Mesenchymal stem cell (in vitro differentiated cells and primary cell): Measurements from ENCODE around the gene UFSP1.
"Not testable (repeated sequence)": the region's sequence is repeated elsewhere in the genome, so short reads cannot be mapped to it uniquely, and the experiment has no call there.

ENCODE experiments used
- DNase-seq: peaks from one replicate; pipeline ENCODE4 v3.0.0-alpha.2; 2013
- H2AFZ ChIP-seq: one replicate; pipeline ENCODE4 v1.6.1; 2013; ENCODE audit warnings: low read depth, mild to moderate bottlenecking, control low read depth, inconsistent platforms, low read length, moderate library complexity
- H2AK5ac ChIP-seq: 2 replicates; pipeline ENCODE4 v1.6.1; 2013; ENCODE audit warnings: low read length, moderate library complexity, mild to moderate bottlenecking, inconsistent platforms; ENCODE audit not compliant: severe bottlenecking
- H2BK120ac ChIP-seq: one replicate; pipeline ENCODE4 v1.6.1; 2013; ENCODE audit warnings: low read depth, mild to moderate bottlenecking, inconsistent platforms, low read length, moderate library complexity
- H2BK12ac ChIP-seq, 2 experiments: one replicate each; pipeline ENCODE4 v1.6.1; 2013; ENCODE audit warnings: inconsistent platforms in 2 of 2, low read length in 2 of 2, mild to moderate bottlenecking in 2 of 2, moderate library complexity in 2 of 2, control low read depth in 1 of 2
- H2BK15ac ChIP-seq: one replicate; pipeline ENCODE4 v1.6.1; 2013; ENCODE audit warnings: mild to moderate bottlenecking, low read depth, inconsistent platforms; ENCODE audit not compliant: poor library complexity, severe bottlenecking
- H2BK5ac ChIP-seq: 2 replicates; pipeline ENCODE4 v1.6.1; 2013; ENCODE audit warnings: low read depth, mild to moderate bottlenecking, low read length, control low read depth, inconsistent platforms; ENCODE audit not compliant: poor library complexity, severe bottlenecking
- H3K14ac ChIP-seq, 2 experiments: one replicate each; pipeline ENCODE4 v1.6.1; 2013; ENCODE audit warnings: inconsistent platforms in 2 of 2, low read length in 2 of 2, control low read depth in 1 of 2, mild to moderate bottlenecking in 1 of 2, moderate library complexity in 1 of 2
- H3K18ac ChIP-seq, 2 experiments: one replicate each; pipeline ENCODE4 v1.6.1; 2013; ENCODE audit warnings: inconsistent platforms in 2 of 2, low read length in 2 of 2, control low read depth in 1 of 2, low read depth in 1 of 2, mild to moderate bottlenecking in 1 of 2
- H3K23ac ChIP-seq, 2 experiments: one replicate each; pipeline ENCODE4 v1.6.1; 2013; ENCODE audit warnings: inconsistent platforms in 2 of 2, low read length in 2 of 2, mild to moderate bottlenecking in 2 of 2, moderate library complexity in 2 of 2, control low read depth in 1 of 2
- H3K27ac ChIP-seq: 2 replicates; pipeline ENCODE4 v1.5.1; 2013; ENCODE audit warnings: mild to moderate bottlenecking, moderate library complexity, low read length, control low read depth, inconsistent platforms; ENCODE audit not compliant: poor library complexity, severe bottlenecking
- H3K27me3 ChIP-seq, 2 experiments: 2 replicates each; pipeline versions ENCODE4 v1.6.1 to v1.7.0; 2013; ENCODE audit warnings: low read length in 2 of 2, mild to moderate bottlenecking in 2 of 2, moderate library complexity in 2 of 2, control low read depth in 1 of 2, inconsistent platforms in 1 of 2; ENCODE audit not compliant: control insufficient read depth in 1 of 2, insufficient read depth in 1 of 2
- H3K36me3 ChIP-seq, 2 experiments: 2 replicates each; pipeline versions ENCODE4 v1.6.1 to v1.7.0; 2013; ENCODE audit warnings: low read length in 2 of 2, control low read depth in 1 of 2, inconsistent platforms in 1 of 2, low read depth in 1 of 2, mild to moderate bottlenecking in 1 of 2; ENCODE audit not compliant: insufficient read depth in 2 of 2, control insufficient read depth in 1 of 2
- H3K4ac ChIP-seq, 2 experiments: one replicate each; pipeline ENCODE4 v1.6.1; 2013; ENCODE audit warnings: inconsistent platforms in 2 of 2, low read length in 2 of 2, mild to moderate bottlenecking in 2 of 2, moderate library complexity in 2 of 2, control low read depth in 1 of 2, low read depth in 1 of 2
- H3K4me1 ChIP-seq: 2 replicates; pipeline ENCODE4 v1.6.1; 2013; ENCODE audit warnings: low read depth, low read length, control low read depth; ENCODE audit not compliant: control insufficient read depth, insufficient read depth
- H3K4me2 ChIP-seq: 2 replicates; pipeline ENCODE4 v1.6.1; 2013; ENCODE audit warnings: low read length, mild to moderate bottlenecking, inconsistent platforms; ENCODE audit not compliant: poor library complexity, severe bottlenecking
- H3K4me3 ChIP-seq, 2 experiments: 2 replicates each; pipeline versions ENCODE4 v1.5.1 to v1.7.0; 2013; ENCODE audit warnings: low read length in 2 of 2, mild to moderate bottlenecking in 2 of 2, control low read depth in 1 of 2, low read depth in 1 of 2; ENCODE audit not compliant: insufficient read depth in 1 of 2
- H3K79me1 ChIP-seq: replicated peaks from 2 replicates; pipeline ENCODE4 v1.6.1; 2013; ENCODE audit warnings: mild to moderate bottlenecking, control low read depth, low read length, inconsistent platforms; ENCODE audit not compliant: poor library complexity, severe bottlenecking
- H3K9ac ChIP-seq: 2 replicates; pipeline ENCODE4 v1.7.0; 2013; ENCODE audit warnings: mild to moderate bottlenecking, low read length, moderate library complexity
- H3K9me3 ChIP-seq: 2 replicates; pipeline ENCODE4 v1.7.0; 2013; ENCODE audit warnings: mild to moderate bottlenecking, low read length; ENCODE audit not compliant: control insufficient read depth
- H4K8ac ChIP-seq: one replicate; pipeline ENCODE4 v1.6.1; 2013; ENCODE audit warnings: inconsistent platforms, mild to moderate bottlenecking, low read length, moderate library complexity
- H4K91ac ChIP-seq: one replicate; pipeline ENCODE4 v1.6.1; 2013; ENCODE audit warnings: mild to moderate bottlenecking, low read length, inconsistent platforms
- WGBS: methylation state at CpG from one replicate; pipeline ENCODE4 v1.1.7; 2013; ENCODE audit warnings: mixed read lengths; 5-methylcytosine and 5-hydroxymethylcytosine counted together

Gene UFSP1

GRCh38 chr7:100919335-100919734 lies 29.8 kb upstream of the UFSP1 start:
- not testable (repeated sequence) for H4K91ac ChIP-seq, H2BK5ac ChIP-seq, H2AFZ ChIP-seq, DNase-seq, H3K4me3 ChIP-seq, H3K9me3 ChIP-seq, H2BK15ac ChIP-seq, H3K36me3 ChIP-seq, H3K14ac ChIP-seq, H2AK5ac ChIP-seq, H2BK12ac ChIP-seq, H3K9ac ChIP-seq, H3K27ac ChIP-seq, H3K4me2 ChIP-seq, H2BK120ac ChIP-seq, H3K18ac ChIP-seq, H3K4me1 ChIP-seq, H3K79me1 ChIP-seq, H3K23ac ChIP-seq, H3K4ac ChIP-seq, H4K8ac ChIP-seq
- 76% methylated on average over 5 of the region's 5 CpGs for WGBS
- peaks cover 13 to 20% of the 10 kb centered on the region in 2 experiments for H3K27me3 ChIP-seq

- Histone ChIP-seq H3K27ac (no peak overlapping the region), H2AFZ (no peak overlapping the region), H3K18ac (no peak overlapping the region), H3K9me3 (no peaks in the 10 kb centered on the region), H4K91ac (no peak overlapping the region), H2AK5ac (no peak overlapping the region), H3K9ac (no peak overlapping the region), H2BK120ac (no peak overlapping the region), H2BK5ac (no peak overlapping the region), H3K4me3 (no peak overlapping the region), H3K14ac (no peak overlapping the region), H3K79me1 (no peaks in the 10 kb centered on the region), H4K8ac (no peak overlapping the region), H3K4me1 (no peaks in the 10 kb centered on the region), H3K36me3 (no peaks in the 10 kb centered on the region), H3K23ac (no peak overlapping the region), H3K27me3 (peaks cover 1 to 7% of the 10 kb centered on the region in 2 experiments), H3K4ac (no peak overlapping the region), H3K4me2 (no peak overlapping the region), H2BK15ac (no peak overlapping the region), H2BK12ac (no peak overlapping the region)
- 82% methylated on average over 8 of the region's 8 CpGs for WGBS
- no peak for DNase-seq
Measured at GRCh38 chr7:100914879-100915447, 25.4 kb upstream of the UFSP1 start.

GRCh38 chr7:100914208-100914878 lies 24.8 kb upstream of the UFSP1 start:
- H3K4ac ChIP-seq: no peak overlapping the region
- no peak overlapping the region for H3K18ac ChIP-seq
- no peak overlapping the region for H2BK15ac ChIP-seq
- H3K9ac ChIP-seq: no peak overlapping the region
- H3K4me1 ChIP-seq: no peaks in the 10 kb centered on the region
- no peak overlapping the region for H3K4me2 ChIP-seq
- H3K9me3 ChIP-seq: no peaks in the 10 kb centered on the region
- DNase-seq: no peak
- H3K14ac ChIP-seq: no peak overlapping the region
- no peak overlapping the region for H4K91ac ChIP-seq
- no peak overlapping the region for H4K8ac ChIP-seq
- H3K79me1 ChIP-seq: no peaks in the 10 kb centered on the region
- H2AK5ac ChIP-seq: no peak overlapping the region
- no peak overlapping the region for H2BK5ac ChIP-seq
- peaks cover 0 to 5% of the 10 kb centered on the region in 2 experiments for H3K27me3 ChIP-seq
- H3K4me3 ChIP-seq: no peak overlapping the region
- H2BK12ac ChIP-seq: no peak overlapping the region
- H3K27ac ChIP-seq: no peak overlapping the region
- no peaks in the 10 kb centered on the region for H3K36me3 ChIP-seq
- no peak overlapping the region for H2AFZ ChIP-seq
- 91% methylated on average over 12 of the region's 15 CpGs for WGBS
- H2BK120ac ChIP-seq: no peak overlapping the region
- no peak overlapping the region for H3K23ac ChIP-seq

- H3K14ac ChIP-seq: no peak overlapping the region
- 85% methylated on average over 1 of the region's 3 CpGs for WGBS
Measured at GRCh38 chr7:100911484-100911883, 22.0 kb upstream of the UFSP1 start.

More at GRCh38 chr7:100911484-100911883, 22.0 kb upstream of the UFSP1 start:
- no peak overlapping the region for H3K4me3 ChIP-seq
- no peak overlapping the region for H2AFZ ChIP-seq
- peaks cover under 1% of the 10 kb centered on the region for H3K9me3 ChIP-seq
- H3K18ac ChIP-seq: no peak overlapping the region
- H3K36me3 ChIP-seq: no peaks in the 10 kb centered on the region
- H2AK5ac ChIP-seq: no peak overlapping the region
- DNase-seq: no peak
- no peak overlapping the region for H4K8ac ChIP-seq
- H3K27ac ChIP-seq: no peak overlapping the region
- H2BK12ac ChIP-seq: no peak overlapping the region
- H4K91ac ChIP-seq: no peak overlapping the region
- no peak overlapping the region for H3K4ac ChIP-seq
- H3K9ac ChIP-seq: no peak overlapping the region
- H2BK5ac ChIP-seq: no peak overlapping the region
- H3K79me1 ChIP-seq: no peaks in the 10 kb centered on the region
- no peaks in the 10 kb centered on the region for H3K4me1 ChIP-seq
- no peak overlapping the region for H3K4me2 ChIP-seq
- no peak overlapping the region for H2BK15ac ChIP-seq
- H2BK120ac ChIP-seq: no peak overlapping the region
- H3K23ac ChIP-seq: no peak overlapping the region
- H3K27me3 ChIP-seq: peaks cover 0 to 5% of the 10 kb centered on the region in 2 experiments
